Body of pancreas (tissue), 4 donors: ENCODE results near the gene LRP2.

Source experiments
- CTCF ChIP-seq, 7 experiments: fragments of 450-650 bp in 4 of 7; fragments of 200-600 bp in 3 of 7; sonication (generic) in 3 of 7; IDR thresholded peaks; one replicate each; pipeline ENCODE4 v1.5.1; 2016 to 2019; ENCODE audit warnings: antibody characterized with exemption in 7 of 7
- POLR2A ChIP-seq, 3 donors: fragments of 450-650 bp; IDR thresholded peaks; one replicate each; pipeline ENCODE4 v1.6.1; 2016; ENCODE audit warnings: antibody characterized with exemption in 3 of 3, mild to moderate bottlenecking in 2 of 3

DNA sequence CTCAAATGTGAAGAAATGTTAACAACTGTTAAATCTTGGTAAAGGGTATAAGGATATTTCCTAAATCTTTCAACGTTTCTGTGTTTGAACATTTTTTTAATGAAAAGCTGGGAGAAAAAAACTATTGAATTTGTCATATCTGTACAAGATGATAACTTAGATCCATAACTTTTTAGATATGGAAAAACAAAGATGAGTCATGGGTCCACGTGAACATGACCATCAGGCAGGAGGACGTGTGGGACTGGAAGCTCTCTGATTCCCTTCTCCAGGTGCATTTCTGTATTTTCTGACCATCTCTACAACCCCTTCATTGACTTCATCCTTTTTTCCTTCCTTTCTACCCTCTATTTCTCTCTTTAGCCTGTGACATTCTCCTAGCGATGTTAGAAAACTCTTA is 151.4 kb downstream of the LRP2 start:
- no peak for TF ChIP-seq POLR2A (IDR thresholded peaks at IDR 0.05)
- no peak for TF ChIP-seq CTCF (IDR thresholded peaks at IDR 0.05)
